Measurements from ENCODE around the gene MARK4. TPM values are rescaled to one million over a fixed set of nuclear protein-coding genes. Genes with fewer than 3 reads are reported as not detected.

The MARK4 gene
- total RNA-seq, 1 experiment from 2014 or later = 37.7 TPM

DNA sequence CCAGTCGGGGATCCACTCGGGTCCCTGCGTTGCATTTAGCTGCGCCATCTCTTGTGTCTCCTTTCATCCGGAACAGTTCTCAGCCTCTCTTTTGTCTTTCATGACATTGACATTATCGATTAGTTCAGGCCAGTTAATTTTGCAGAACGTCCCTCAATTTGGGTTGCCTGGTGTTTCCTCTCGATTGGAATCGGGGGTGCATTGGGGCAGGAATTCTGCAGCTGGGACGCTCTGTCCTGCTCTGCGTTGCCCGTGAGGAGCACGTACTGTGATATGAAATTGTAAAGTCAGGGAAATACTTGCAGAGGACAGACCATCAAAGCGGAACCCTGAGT, 22.4 kb downstream of the MARK4 start:
- no peak overlapping the region for H3K4me2 ChIP-seq (ENCODE audit: low read length)
- POLR2A ChIA-PET = no interaction called here
- TF ChIP-seq FOSL1 (IDR thresholded peaks at IDR 0.05; ENCODE audit: low read depth) = no peak
- no peak for TF ChIP-seq ELF1 (IDR thresholded peaks at IDR 0.05; ENCODE audit: borderline replicate concordance, low read depth)
- no peak for TF ChIP-seq ZFX (IDR thresholded peaks at IDR 0.05)
- TF ChIP-seq CBX3 (IDR thresholded peaks at IDR 0.05; ENCODE audit: low read depth) = no peak
- no peak for TF ChIP-seq CEBPB (IDR thresholded peaks at IDR 0.05; ENCODE audit: low read depth)
- TF ChIP-seq, protein P1, sequence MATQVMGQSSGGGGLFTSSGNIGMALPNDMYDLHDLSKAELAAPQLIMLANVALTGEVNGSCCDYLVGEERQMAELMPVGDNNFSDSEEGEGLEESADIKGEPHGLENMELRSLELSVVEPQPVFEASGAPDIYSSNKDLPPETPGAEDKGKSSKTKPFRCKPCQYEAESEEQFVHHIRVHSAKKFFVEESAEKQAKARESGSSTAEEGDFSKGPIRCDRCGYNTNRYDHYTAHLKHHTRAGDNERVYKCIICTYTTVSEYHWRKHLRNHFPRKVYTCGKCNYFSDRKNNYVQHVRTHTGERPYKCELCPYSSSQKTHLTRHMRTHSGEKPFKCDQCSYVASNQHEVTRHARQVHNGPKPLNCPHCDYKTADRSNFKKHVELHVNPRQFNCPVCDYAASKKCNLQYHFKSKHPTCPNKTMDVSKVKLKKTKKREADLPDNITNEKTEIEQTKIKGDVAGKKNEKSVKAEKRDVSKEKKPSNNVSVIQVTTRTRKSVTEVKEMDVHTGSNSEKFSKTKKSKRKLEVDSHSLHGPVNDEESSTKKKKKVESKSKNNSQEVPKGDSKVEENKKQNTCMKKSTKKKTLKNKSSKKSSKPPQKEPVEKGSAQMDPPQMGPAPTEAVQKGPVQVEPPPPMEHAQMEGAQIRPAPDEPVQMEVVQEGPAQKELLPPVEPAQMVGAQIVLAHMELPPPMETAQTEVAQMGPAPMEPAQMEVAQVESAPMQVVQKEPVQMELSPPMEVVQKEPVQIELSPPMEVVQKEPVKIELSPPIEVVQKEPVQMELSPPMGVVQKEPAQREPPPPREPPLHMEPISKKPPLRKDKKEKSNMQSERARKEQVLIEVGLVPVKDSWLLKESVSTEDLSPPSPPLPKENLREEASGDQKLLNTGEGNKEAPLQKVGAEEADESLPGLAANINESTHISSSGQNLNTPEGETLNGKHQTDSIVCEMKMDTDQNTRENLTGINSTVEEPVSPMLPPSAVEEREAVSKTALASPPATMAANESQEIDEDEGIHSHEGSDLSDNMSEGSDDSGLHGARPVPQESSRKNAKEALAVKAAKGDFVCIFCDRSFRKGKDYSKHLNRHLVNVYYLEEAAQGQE (IDR thresholded peaks at IDR 0.05; ENCODE audit: low read depth) = no peak
- TF ChIP-seq SP1 (IDR thresholded peaks at IDR 0.05; ENCODE audit: low read depth) = no peak
- TF ChIP-seq ZNF274 (IDR thresholded peaks at IDR 0.05; ENCODE audit: low read depth, low read length) = no peak
- TF ChIP-seq, protein P2, sequence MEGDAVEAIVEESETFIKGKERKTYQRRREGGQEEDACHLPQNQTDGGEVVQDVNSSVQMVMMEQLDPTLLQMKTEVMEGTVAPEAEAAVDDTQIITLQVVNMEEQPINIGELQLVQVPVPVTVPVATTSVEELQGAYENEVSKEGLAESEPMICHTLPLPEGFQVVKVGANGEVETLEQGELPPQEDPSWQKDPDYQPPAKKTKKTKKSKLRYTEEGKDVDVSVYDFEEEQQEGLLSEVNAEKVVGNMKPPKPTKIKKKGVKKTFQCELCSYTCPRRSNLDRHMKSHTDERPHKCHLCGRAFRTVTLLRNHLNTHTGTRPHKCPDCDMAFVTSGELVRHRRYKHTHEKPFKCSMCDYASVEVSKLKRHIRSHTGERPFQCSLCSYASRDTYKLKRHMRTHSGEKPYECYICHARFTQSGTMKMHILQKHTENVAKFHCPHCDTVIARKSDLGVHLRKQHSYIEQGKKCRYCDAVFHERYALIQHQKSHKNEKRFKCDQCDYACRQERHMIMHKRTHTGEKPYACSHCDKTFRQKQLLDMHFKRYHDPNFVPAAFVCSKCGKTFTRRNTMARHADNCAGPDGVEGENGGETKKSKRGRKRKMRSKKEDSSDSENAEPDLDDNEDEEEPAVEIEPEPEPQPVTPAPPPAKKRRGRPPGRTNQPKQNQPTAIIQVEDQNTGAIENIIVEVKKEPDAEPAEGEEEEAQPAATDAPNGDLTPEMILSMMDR (IDR thresholded peaks at IDR 0.05 in 2 of 3, conservative IDR thresholded peaks at IDR 0.05 in 1 of 3; ENCODE audit: borderline replicate concordance in 1 of 3, insufficient read depth in 1 of 3, low read depth in 2 of 3, low read length in 2 of 3) = no peak
- DNase-seq (ENCODE audit: low read depth, low spot score) (no peak), ATAC-seq (no peak)
- no peak overlapping the region for H3K9ac ChIP-seq (ENCODE audit: low read length)
- H3K27me3 ChIP-seq (ENCODE audit: insufficient read depth, low read length) = no peaks in the 10 kb centered on the region
- RAD21 ChIA-PET (ENCODE audit: low non-redundant PET in 1 of 2, low total read pairs in 2 of 2, uncharacterized antibody in 2 of 2, unreplicated experiment in 2 of 2) = no interaction called here
- no peaks in the 10 kb centered on the region for H3K4me1 ChIP-seq (ENCODE audit: control insufficient read depth in 1 of 2, insufficient read depth in 2 of 2, low read length in 2 of 2)
- H2AFZ ChIP-seq (ENCODE audit: low read depth, low read length, poor library complexity, severe bottlenecking) = no peak overlapping the region
- H4K20me1 ChIP-seq (ENCODE audit: insufficient read depth) = no peaks in the 10 kb centered on the region
- peaks cover 4% of the 10 kb centered on the region in 2 experiments; a peak in 3 of 4 replicates for H3K36me3 ChIP-seq (ENCODE audit: control insufficient read depth in 1 of 2, insufficient read depth in 2 of 2, low read length in 2 of 2)
- no peaks in the 10 kb centered on the region for H3K9me2 ChIP-seq (ENCODE audit: insufficient read depth)
- no peak overlapping the region for H3K4me3 ChIP-seq (replicated peaks in 1 of 2; ENCODE audit: low read depth in 1 of 2, low read length in 2 of 2)
- CTCF ChIA-PET = no interaction called here
- intact Hi-C loops (cut with micrococcal nuclease) = no loop called here
- H3K9me3 ChIP-seq (ENCODE audit: control insufficient read depth in 1 of 2, insufficient read depth in 1 of 2, low read depth in 1 of 2, low read length in 2 of 2) = no peaks in the 10 kb centered on the region
- no peaks in the 10 kb centered on the region for H3K79me2 ChIP-seq (ENCODE audit: insufficient read depth, low read length)
- H3K27ac ChIP-seq (ENCODE audit: low read depth, low read length) = no peak overlapping the region
- BruUV-seq (replicated peaks) = no TSS peak
